Neural cell (in vitro differentiated cells): ENCODE data around the gene NYAP2. TPM values are rescaled to one million over a fixed set of nuclear protein-coding genes. Genes with fewer than 3 reads are reported as not detected.

Experiments used
- H2AFZ ChIP-seq: fragments of 200-600, 300-800 bp; sonication (generic), shearing (Covaris generic); 2 replicates; pipeline ENCODE4 v1.6.0; 2014; ENCODE audit warnings: low read depth, mild to moderate bottlenecking, antibody characterized with exemption, low read length, moderate library complexity
- H3F3A ChIP-seq: fragments of 200-600 bp; shearing (Covaris generic); 2 replicates; pipeline ENCODE4 v1.6.1; 2016; ENCODE audit warnings: mild to moderate bottlenecking, moderate library complexity, mixed read lengths, antibody characterized with exemption, low read length; ENCODE audit not compliant: insufficient read depth, poor library complexity, severe bottlenecking
- H3K27ac ChIP-seq: fragments of 200-600, 300-800 bp; sonication (generic), shearing (Covaris generic); 2 replicates; pipeline ENCODE4 v1.5.1; 2014; ENCODE audit warnings: mild to moderate bottlenecking, low read length, moderate library complexity
- H3K27me3 ChIP-seq: fragments of 300-800, 200-600 bp; sonication (generic), shearing (Covaris generic); 2 replicates; pipeline ENCODE4 v1.6.0; 2014; ENCODE audit warnings: mild to moderate bottlenecking, low read depth, low read length, moderate library complexity; ENCODE audit not compliant: insufficient read depth
- H3K36me3 ChIP-seq: fragments of 300-800, 200-600 bp; sonication (generic), shearing (Covaris generic); 2 replicates; pipeline ENCODE4 v1.5.1; 2014; ENCODE audit warnings: mild to moderate bottlenecking, antibody characterized with exemption, low read length, moderate library complexity; ENCODE audit not compliant: insufficient read depth
- H3K4me2 ChIP-seq: fragments of 300-800, 200-600 bp; sonication (generic), shearing (Covaris generic); 2 replicates; pipeline ENCODE4 v1.6.0; 2014; ENCODE audit warnings: mild to moderate bottlenecking, low read length
- H3K4me3 ChIP-seq: fragments of 300-800, 200-600 bp; sonication (generic), shearing (Covaris generic); 2 replicates; pipeline ENCODE4 v1.5.1; 2014; ENCODE audit warnings: mild to moderate bottlenecking, low read length, moderate library complexity
- H3K79me2 ChIP-seq: fragments of 200-600 bp; shearing (Covaris generic); replicated peaks from 2 replicates; pipeline ENCODE4 v1.6.0; 2014; ENCODE audit warnings: mild to moderate bottlenecking, low read length, moderate library complexity; ENCODE audit not compliant: insufficient read depth
- H3K9ac ChIP-seq: fragments of 300-800, 200-600 bp; sonication (generic), shearing (Covaris generic); 2 replicates; pipeline ENCODE4 v1.6.1; 2016; ENCODE audit warnings: mild to moderate bottlenecking, low read length, mixed read lengths
- H3K9me2 ChIP-seq: fragments of 200-600 bp; shearing (Covaris generic); 2 replicates; pipeline ENCODE4 v1.6.1; 2016; ENCODE audit warnings: mild to moderate bottlenecking, low read length, mixed read lengths; ENCODE audit not compliant: insufficient read depth
- H3K9me3 ChIP-seq: fragments of 200-600, 300-800 bp; sonication (generic), shearing (Covaris generic); 2 replicates; pipeline ENCODE4 v1.6.1; 2016; ENCODE audit warnings: mild to moderate bottlenecking, mixed run types, low read length, moderate library complexity, mixed read lengths
- H4K20me1 ChIP-seq: fragments of 200-600 bp; shearing (Covaris generic); 2 replicates; pipeline ENCODE4 v1.6.1; 2016; ENCODE audit warnings: mild to moderate bottlenecking, mixed run types; ENCODE audit not compliant: insufficient read depth
- CTCF ChIP-seq: fragments of 450-650 bp; IDR thresholded peaks from 2 replicates; pipeline ENCODE4 v1.5.1; 2014; ENCODE audit warnings: antibody characterized with exemption, mild to moderate bottlenecking, moderate library complexity; ENCODE audit not compliant: poor library complexity, severe bottlenecking
- EP300 ChIP-seq: fragments of 450-650 bp; conservative IDR thresholded peaks from 2 replicates; pipeline ENCODE4 v1.6.1; 2014; ENCODE audit warnings: antibody characterized with exemption, mild to moderate bottlenecking, moderate library complexity; ENCODE audit not compliant: poor library complexity, severe bottlenecking
- EZH2 ChIP-seq: fragments of 200-600, 300-800 bp; shearing (Covaris generic), sonication (generic); IDR thresholded peaks from 2 replicates; pipeline ENCODE4 v1.6.1; 2014; ENCODE audit warnings: antibody characterized with exemption, low read length, borderline replicate concordance, mild to moderate bottlenecking; ENCODE audit not compliant: insufficient read depth, poor library complexity, severe bottlenecking
- MXI1 ChIP-seq: fragments of 450-650 bp; conservative IDR thresholded peaks from 2 replicates; pipeline ENCODE4 v1.6.1; 2014; ENCODE audit warnings: antibody characterized with exemption, mild to moderate bottlenecking; ENCODE audit not compliant: poor library complexity, severe bottlenecking
- POLR2AphosphoS5 ChIP-seq: IDR thresholded peaks from 2 replicates; pipeline ENCODE4 v1.6.1; 2012
- RAD21 ChIP-seq: fragments of 450-650 bp; conservative IDR thresholded peaks from 2 replicates; pipeline ENCODE4 v1.6.1; 2014; ENCODE audit warnings: antibody characterized with exemption, mild to moderate bottlenecking, moderate library complexity
- REST ChIP-seq: IDR thresholded peaks from 2 replicates; pipeline ENCODE4 v1.6.1; 2012; ENCODE audit warnings: borderline replicate concordance
- SMC3 ChIP-seq: fragments of 450-650 bp; conservative IDR thresholded peaks from 2 replicates; pipeline ENCODE4 v1.6.1; 2014; ENCODE audit warnings: antibody characterized with exemption, mild to moderate bottlenecking, moderate library complexity; ENCODE audit not compliant: poor library complexity
- TAF1 ChIP-seq: IDR thresholded peaks from 2 replicates; pipeline ENCODE4 v1.6.1; 2012; ENCODE audit warnings: low read depth
- polyA plus RNA-seq: library from polyadenylated mRNA; depleted of rRNA; stranded (reverse); fragments of >200 nt; gene quantifications from 2 replicates; pipeline ENCODE4 v1.2.3, GENCODE V29; 2014

The NYAP2 gene
- polyA plus RNA-seq, 1 donor from 2014 or later: 0.98 TPM

- Histone ChIP-seq H3K4me2 (no peak overlapping the region), H3K27ac (no peak overlapping the region), H3K27me3 (no peaks in the 10 kb centered on the region), H3K9me3 (no peaks in the 10 kb centered on the region), H3K79me2 (no peaks in the 10 kb centered on the region), H3F3A (no peaks in the 10 kb centered on the region), H3K4me3 (no peak overlapping the region), H3K9me2 (no peaks in the 10 kb centered on the region), H3K36me3 (no peaks in the 10 kb centered on the region), H2AFZ (no peak overlapping the region), H3K9ac (no peak overlapping the region), H4K20me1 (no peaks in the 10 kb centered on the region)
- TF ChIP-seq CTCF (no peak), EZH2 (no peak), TAF1 (no peak), POLR2AphosphoS5 (no peak), RAD21 (no peak), MXI1 (no peak), REST (no peak), EP300 (no peak)
Measured at GRCh38 chr2:225355788-225356187, 43.7 kb upstream of the NYAP2 start.

- Histone ChIP-seq H3K4me2 (no peak overlapping the region), H3K27me3 (no peaks in the 10 kb centered on the region), H3K4me3 (no peak overlapping the region), H4K20me1 (no peaks in the 10 kb centered on the region), H3K9me3 (no peaks in the 10 kb centered on the region), H2AFZ (no peak overlapping the region), H3K9me2 (no peaks in the 10 kb centered on the region), H3K36me3 (no peaks in the 10 kb centered on the region), H3K9ac (no peak overlapping the region), H3F3A (no peaks in the 10 kb centered on the region), H3K27ac (no peak overlapping the region), H3K79me2 (no peaks in the 10 kb centered on the region)
- TF ChIP-seq TAF1 (no peak), EP300 (no peak), MXI1 (no peak), REST (no peak), RAD21 (no peak), SMC3 (no peak), CTCF (no peak), POLR2AphosphoS5 (no peak)
Measured at GRCh38 chr2:225366731-225367130, 32.8 kb upstream of the NYAP2 start.
